ENCODE results near the gene CALD1. TPM values are rescaled to one million over a fixed set of nuclear protein-coding genes. Genes with fewer than 3 reads are reported as not detected.
A peak's percentile ranks its signal among the peaks of the same experiment; 100 is the strongest.

CALD1 gene
- total RNA-seq, 1 donor from 2014 or later = 230 TPM

DNA sequence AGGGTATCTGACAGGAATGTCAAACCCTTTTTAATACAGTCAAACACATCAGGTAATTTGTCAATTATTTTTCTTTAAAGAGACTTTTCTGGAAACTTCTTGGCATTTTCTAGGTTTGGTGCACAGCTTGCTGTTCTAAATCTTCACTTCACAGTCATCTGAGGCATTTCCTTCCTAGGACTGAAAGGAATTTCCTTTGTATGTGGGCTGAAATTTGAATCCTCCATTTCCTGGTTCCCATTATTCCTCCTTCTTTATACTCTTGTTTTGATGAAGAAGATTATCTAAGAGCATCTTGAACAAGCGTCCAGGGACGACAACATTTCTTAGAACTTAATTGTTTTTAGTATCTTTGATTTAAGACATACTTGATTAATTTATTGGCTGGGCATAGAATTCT lies 24.9 kb downstream of the CALD1 start:
- peak overlapping the region; percentile 51 for H3K4me3 Mint-ChIP-seq (ENCODE audit: unreplicated experiment)
- peaks cover 17% of the 10 kb centered on the region for H3K4me1 Mint-ChIP-seq (ENCODE audit: unreplicated experiment)
- TF ChIP-seq, protein P1, sequence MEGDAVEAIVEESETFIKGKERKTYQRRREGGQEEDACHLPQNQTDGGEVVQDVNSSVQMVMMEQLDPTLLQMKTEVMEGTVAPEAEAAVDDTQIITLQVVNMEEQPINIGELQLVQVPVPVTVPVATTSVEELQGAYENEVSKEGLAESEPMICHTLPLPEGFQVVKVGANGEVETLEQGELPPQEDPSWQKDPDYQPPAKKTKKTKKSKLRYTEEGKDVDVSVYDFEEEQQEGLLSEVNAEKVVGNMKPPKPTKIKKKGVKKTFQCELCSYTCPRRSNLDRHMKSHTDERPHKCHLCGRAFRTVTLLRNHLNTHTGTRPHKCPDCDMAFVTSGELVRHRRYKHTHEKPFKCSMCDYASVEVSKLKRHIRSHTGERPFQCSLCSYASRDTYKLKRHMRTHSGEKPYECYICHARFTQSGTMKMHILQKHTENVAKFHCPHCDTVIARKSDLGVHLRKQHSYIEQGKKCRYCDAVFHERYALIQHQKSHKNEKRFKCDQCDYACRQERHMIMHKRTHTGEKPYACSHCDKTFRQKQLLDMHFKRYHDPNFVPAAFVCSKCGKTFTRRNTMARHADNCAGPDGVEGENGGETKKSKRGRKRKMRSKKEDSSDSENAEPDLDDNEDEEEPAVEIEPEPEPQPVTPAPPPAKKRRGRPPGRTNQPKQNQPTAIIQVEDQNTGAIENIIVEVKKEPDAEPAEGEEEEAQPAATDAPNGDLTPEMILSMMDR (IDR thresholded peaks at IDR 0.05; ENCODE audit: unreplicated experiment) = no peak

DNA sequence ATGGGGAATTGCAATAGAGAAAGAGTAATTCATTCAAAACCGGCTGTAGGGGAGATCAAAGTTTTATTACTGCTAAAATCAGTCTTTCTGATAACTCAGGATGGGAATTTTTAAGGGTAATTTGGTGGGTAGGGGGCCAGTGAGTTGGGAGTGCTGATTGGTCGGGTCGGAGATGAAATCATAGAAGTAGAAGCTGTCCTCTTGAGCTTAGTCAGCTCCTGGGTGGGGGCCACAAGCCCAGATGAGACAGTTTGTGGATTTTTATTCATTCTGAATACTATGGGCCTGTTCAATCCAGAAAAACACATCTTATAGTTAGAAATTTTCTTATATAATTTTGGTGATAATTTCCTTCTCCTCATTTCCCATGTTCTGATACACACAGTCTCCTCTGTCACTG lies 25.4 kb downstream of the CALD1 start:
- DNase-seq (ENCODE audit: low spot score) = no peak
- Mint-ChIP-seq H3K36me3 (ENCODE audit: low read depth, unreplicated experiment) (peaks cover 18% of the 10 kb centered on the region), H3K4me1 (ENCODE audit: unreplicated experiment) (peaks cover 12% of the 10 kb centered on the region), H3K27me3 (ENCODE audit: unreplicated experiment) (peaks cover 1% of the 10 kb centered on the region), H3K9me3 (ENCODE audit: unreplicated experiment) (no peaks in the 10 kb centered on the region), H3K27ac (ENCODE audit: unreplicated experiment) (peak overlapping the region; percentile 100), H3K4me3 (ENCODE audit: unreplicated experiment) (peak overlapping the region; percentile 51)
- TF ChIP-seq, protein P1 (IDR thresholded peaks at IDR 0.05; ENCODE audit: unreplicated experiment) = no peak

More for the DNA sequence above, 24.9 kb downstream of the CALD1 start:
- H3K9me3 Mint-ChIP-seq (ENCODE audit: unreplicated experiment) = no peaks in the 10 kb centered on the region
- H3K27ac Mint-ChIP-seq (ENCODE audit: unreplicated experiment) = peak overlapping the region; percentile 100
- H3K36me3 Mint-ChIP-seq (ENCODE audit: low read depth, unreplicated experiment) = peaks cover 18% of the 10 kb centered on the region
- DNase-seq (ENCODE audit: low spot score) = no peak
- H3K27me3 Mint-ChIP-seq (ENCODE audit: unreplicated experiment) = peaks cover 1% of the 10 kb centered on the region

DNA sequence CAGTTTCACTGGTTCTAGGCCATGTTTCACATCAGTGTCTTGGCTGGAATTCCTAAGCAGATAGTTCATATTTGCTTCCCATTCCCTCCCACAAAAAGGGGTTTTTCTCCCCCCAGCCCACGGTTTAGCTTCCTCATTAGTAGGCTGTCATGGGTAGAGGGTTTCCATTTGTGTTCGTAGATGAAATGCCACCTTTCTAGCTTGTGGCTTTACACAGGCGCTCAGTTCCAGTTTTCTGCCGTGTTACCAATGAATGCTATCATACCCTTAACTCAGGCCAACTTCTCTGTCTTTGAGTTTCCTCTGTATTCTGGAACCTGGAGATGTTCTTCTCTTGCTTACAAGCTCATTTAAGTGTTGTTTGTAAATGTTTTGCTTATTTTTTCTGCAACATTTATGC lies 26.8 kb downstream of the CALD1 start:
- DNase-seq (ENCODE audit: low spot score) = no peak
- H3K27me3 Mint-ChIP-seq (ENCODE audit: unreplicated experiment) = peaks cover 1% of the 10 kb centered on the region
- H3K36me3 Mint-ChIP-seq (ENCODE audit: low read depth, unreplicated experiment) = peaks cover 26% of the 10 kb centered on the region
- H3K27ac Mint-ChIP-seq (ENCODE audit: unreplicated experiment) = peak overlapping the region; percentile 74
- TF ChIP-seq, protein P1 (IDR thresholded peaks at IDR 0.05; ENCODE audit: unreplicated experiment) = no peak
- peaks cover 11% of the 10 kb centered on the region for H3K4me1 Mint-ChIP-seq (ENCODE audit: unreplicated experiment)
- peak overlapping the region; percentile 21 for H3K4me3 Mint-ChIP-seq (ENCODE audit: unreplicated experiment)
- H3K9me3 Mint-ChIP-seq (ENCODE audit: unreplicated experiment) = no peaks in the 10 kb centered on the region

DNA sequence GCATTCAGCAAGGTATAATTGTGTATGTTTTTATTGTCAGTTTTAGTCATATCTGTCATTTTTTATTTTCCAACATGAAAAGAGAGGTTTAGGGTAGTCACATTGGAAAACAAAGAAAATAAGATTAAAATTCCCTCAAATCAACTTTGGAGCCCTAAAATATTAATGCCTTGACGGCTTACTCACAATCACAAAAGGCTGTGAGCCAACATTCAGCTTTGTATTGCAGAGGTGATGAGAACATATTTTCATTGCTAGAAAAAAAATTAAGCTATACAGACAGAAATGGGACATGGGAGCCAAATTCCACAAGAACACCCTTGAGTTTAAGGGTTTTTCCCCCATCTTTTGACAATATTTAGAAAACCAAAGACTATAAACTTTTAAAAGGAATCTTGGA lies 30.2 kb downstream of the CALD1 start:
- TF ChIP-seq, protein P1 (IDR thresholded peaks at IDR 0.05; ENCODE audit: unreplicated experiment) = no peak
- Mint-ChIP-seq H3K36me3 (ENCODE audit: low read depth, unreplicated experiment) (peaks cover 45% of the 10 kb centered on the region), H3K4me1 (ENCODE audit: unreplicated experiment) (peaks cover 36% of the 10 kb centered on the region)

DNA sequence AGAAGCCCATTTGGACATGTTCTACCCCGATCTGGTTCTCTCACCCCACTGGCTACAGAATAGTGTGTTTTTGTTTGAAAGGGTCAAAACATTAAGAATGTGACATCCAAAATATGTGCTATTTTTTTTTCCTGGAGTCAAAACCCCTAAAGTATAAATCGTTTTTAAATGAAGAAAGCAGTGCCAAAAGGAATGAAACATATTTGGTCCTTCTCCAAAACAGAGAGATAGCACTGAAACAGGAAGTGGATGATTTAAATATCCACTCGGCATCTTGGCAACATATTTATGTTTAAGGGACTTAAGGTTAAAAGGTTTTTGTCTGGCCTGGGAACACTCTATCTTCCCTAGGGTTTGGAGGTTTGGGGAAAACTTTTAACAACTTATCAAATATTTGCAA lies 32.3 kb downstream of the CALD1 start:
- Mint-ChIP-seq H3K27ac (ENCODE audit: unreplicated experiment) (no peak overlapping the region), H3K9me3 (ENCODE audit: unreplicated experiment) (no peaks in the 10 kb centered on the region), H3K4me3 (ENCODE audit: unreplicated experiment) (no peak overlapping the region), H3K36me3 (ENCODE audit: low read depth, unreplicated experiment) (peaks cover 34% of the 10 kb centered on the region), H3K4me1 (ENCODE audit: unreplicated experiment) (peaks cover 54% of the 10 kb centered on the region), H3K27me3 (ENCODE audit: unreplicated experiment) (peaks cover 8% of the 10 kb centered on the region)
- DNase-seq (ENCODE audit: low spot score) = no peak
- TF ChIP-seq, protein P1 (IDR thresholded peaks at IDR 0.05; ENCODE audit: unreplicated experiment) = no peak

More for the DNA sequence above, 30.2 kb downstream of the CALD1 start:
- no peak for DNase-seq (ENCODE audit: low spot score)
- peaks cover 8% of the 10 kb centered on the region for H3K27me3 Mint-ChIP-seq (ENCODE audit: unreplicated experiment)
- no peaks in the 10 kb centered on the region for H3K9me3 Mint-ChIP-seq (ENCODE audit: unreplicated experiment)
- H3K4me3 Mint-ChIP-seq (ENCODE audit: unreplicated experiment) = no peak overlapping the region
- no peak overlapping the region for H3K27ac Mint-ChIP-seq (ENCODE audit: unreplicated experiment)

Data from endothelial cell (in vitro differentiated cells).